Fibroblast of peridontal ligament (primary cell): ENCODE measurements around the gene CHMP3.

Experiments
- DNase-seq: peaks from one replicate; pipeline ENCODE4 v3.0.0-alpha.2; 2010; ENCODE audit errors: extremely low read depth

The CHMP3 gene

DNA sequence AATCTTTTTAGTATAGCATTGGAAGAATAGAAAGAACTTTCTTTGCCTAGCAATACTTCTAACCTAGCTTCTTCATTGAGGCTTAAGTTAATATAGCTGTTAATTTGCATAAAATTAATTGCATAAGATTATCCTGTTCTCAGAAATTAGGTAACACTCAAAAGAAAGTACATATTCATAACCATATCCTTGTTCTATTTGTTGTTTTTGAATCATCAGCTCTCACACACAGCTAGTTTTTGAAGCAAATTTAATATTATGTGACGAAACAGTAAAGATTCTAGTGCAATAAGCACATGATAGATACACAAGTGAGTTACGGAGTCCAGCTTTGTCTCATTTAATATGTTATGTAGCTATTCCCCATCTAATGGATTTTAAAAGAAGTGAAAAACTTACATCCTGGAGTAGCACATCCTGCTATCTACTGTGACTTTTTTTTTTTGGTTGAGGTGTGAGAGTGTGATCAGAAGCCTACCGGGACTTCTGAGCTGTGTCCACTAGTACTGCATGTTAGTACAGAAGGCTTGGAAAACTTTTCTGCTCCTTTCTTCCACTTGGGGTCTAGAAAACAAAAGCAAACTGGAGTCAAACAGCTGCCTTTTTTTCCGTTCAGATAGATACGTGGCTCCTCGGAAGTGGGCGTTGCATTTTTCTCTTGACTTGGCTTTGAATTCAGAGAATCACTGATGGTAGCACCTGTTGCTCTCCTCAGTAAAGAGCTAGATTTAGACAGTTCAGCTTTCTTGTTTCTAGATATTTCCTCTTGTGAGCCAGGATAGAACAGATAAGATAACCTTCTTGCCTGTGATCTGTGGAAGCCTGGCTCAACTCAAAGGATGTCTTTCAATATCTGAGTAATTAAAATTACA, 94.8 kb downstream of the CHMP3 start:
- no peak for DNase-seq

DNA sequence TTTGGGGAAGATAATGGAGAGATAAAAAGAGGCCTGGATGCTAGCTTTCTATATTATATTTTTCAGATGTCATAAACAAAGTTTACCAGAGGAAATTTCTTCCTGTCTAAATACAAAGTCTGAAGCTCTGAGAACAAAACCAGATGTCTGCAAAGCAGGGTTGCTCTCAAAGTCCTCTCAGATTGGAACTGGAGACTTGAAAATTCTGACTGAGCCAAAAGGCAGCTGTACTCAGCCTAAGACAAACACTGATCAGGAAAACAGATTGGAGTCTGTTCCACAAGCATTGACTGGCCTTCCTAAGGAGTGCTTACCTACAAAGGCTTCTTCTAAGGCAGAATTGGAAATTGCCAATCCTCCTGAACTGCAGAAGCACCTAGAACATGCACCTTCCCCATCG, 96.9 kb downstream of the CHMP3 start:
- DNase-seq = peak; percentile 42

DNA sequence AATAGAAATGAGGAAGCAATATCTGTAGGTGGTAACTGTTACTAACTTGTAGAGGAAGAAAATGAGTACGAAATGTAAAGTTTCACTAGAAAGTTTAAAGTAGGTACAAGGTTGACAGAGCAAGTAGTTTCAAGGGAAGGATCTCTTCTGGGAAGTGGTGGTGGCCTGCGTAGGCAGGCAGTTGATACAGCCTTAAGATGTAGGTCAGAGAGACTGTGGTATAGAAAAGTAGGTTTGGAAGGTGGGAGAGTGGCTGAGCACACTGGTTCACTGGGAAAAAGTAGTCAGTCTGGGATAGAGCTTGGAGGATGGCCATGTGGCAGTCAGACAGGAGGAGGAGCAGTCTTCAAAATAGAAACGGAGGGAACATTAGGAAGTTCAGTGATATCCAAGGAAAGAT, 98.6 kb downstream of the CHMP3 start:
- DNase-seq = no peak

DNA sequence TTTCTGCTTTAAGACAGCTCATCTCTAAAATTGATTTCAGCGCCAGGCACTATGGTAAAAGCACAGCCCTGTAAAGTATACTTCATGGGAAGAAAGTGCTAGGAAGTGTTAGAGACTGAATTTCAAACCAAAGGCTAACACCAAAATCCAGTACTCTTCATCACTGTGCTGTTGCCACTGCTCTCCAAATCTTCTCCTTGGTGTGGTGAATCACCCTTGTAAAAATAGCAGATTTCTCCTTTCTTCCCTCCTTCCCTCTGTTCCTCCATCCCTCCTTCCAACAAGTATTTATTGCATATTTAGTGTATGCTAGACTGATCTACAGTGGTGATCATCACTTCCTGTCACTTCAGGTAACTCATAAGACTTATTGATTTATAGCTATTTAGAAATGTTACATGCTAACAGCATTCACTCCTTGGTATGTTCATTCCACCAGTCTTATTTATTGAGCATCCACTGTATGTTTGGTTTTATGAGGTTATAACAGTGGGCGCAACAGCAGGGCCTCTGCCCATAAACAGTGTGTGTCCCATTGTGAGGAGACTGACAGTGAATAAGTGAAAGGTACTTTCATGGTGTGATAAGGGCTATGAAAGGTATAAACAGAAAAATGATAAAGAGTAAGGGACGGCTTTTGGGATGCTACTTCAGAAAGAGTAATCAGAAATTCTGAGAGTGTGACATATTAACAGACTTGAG, 102.0 kb downstream of the CHMP3 start:
- no peak for DNase-seq

DNA sequence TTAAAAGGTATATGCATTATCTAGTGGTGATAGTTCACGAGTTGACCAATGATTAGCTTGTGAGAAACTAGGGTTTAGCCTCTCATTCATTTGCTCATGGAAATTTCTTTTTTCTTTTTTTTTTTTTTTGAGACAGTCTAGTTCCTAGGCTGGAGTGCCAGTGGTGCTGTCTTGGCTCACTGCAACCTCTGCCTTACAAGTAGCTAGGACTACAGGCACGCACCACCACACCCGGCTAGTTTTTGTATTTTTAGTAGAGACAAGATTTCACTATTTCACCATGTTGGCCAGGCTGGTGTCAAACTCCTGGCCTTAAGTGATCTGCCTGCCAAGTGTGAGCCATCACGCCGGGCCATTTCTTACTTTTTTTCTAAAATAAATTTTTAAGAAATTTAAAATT, 108.1 kb downstream of the CHMP3 start:
- DNase-seq = no peak

DNA sequence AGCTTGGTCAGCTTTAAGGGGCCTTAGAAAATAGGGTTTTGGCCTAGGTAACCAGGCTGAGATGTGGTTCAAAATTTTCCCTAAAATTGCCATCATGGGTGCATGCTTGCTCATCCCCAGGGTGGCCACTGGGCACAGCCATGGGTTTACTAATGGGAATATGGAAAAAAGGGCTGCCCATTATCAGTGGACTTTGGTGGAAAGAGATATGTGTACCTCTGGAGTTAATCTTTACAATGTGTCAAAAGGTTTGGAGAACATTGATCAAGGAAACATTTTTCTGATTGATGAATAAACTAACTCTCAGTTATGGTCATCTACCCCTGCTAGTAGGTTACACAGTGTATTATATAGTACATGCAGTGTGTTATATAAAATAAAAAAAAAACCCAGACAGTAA, 109.0 kb downstream of the CHMP3 start:
- no peak for DNase-seq

DNA sequence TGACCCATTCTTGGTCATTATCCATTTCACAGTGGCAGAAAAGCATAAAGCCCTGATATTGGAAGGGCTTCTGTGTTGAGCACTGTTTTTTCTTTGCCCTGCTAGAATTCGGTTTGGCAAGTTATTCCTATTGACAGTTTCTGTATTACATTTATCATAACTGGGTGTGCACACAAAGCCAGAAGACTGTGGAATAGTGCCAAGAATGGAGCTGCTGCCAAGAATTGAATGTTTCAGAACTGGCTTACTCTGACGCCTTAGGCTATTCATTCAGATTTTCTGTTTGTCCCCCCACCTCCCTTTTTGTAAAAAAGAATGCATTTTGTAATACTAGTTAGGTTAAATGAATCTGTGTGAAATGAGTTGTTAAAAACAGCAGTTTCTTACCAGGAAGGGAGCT, 109.4 kb downstream of the CHMP3 start:
- peak; percentile 96 for DNase-seq
